ENCODE data around the gene DEK.
"Not testable (repeated sequence)": the region's sequence is repeated elsewhere in the genome, so short reads cannot be mapped to it uniquely, and the experiment has no call there.

Gene DEK

DNA sequence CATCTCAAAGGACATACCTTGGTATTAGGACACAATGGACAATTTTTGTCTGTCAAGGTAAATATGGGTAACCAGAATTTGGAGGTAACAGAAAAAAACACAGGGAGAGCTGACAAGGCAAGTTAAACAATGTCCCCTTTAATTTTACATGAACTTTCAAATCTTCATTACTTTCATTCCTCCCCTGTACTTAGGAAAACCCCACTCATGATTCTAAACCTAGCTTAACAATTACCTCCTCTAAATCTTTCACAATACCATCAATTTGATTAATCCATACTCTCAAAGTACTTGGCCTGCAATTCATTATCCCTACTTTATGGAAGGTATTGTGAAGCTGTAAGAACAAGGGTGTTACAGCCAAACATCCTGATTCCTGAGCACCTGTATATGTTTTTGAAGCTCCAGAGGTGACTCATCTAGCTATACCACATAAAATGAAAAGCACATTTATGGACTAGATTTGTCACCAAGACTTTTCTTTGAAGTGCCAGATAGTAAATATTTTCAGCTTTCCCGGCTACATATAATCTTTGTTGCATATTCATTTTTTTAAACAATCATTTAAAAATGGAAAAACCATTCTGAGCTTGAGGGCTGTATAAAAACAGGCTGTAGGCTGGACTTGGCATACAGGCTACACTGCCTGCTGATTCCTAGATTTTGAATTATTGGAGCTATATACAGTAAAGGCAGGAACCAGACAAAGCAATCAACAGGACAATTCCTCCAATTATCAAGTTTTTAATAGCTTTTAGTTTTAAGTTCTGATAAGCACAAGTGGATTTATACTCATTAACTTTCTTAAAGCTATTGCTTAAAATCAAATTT lies 22.9 kb downstream of the DEK start:
- Histone ChIP-seq H3K4me3 (ENCODE audit: low read depth in 1 of 2, low read length in 2 of 2) (no peak overlapping the region), H3K4me1 (ENCODE audit: control insufficient read depth in 1 of 2, insufficient read depth in 2 of 2, low read length in 2 of 2) (peaks cover 0 to 13% of the 10 kb centered on the region in 2 donors), H3K9ac (ENCODE audit: low read depth in 1 of 2, low read length in 2 of 2) (no peak overlapping the region), H3K9me3 (ENCODE audit: control insufficient read depth in 1 of 2, low read length in 2 of 2) (no peaks in the 10 kb centered on the region), H3K36me3 (ENCODE audit: control insufficient read depth in 1 of 2, insufficient read depth in 2 of 2, low read length in 2 of 2) (peaks cover 15 to 57% of the 10 kb centered on the region in 2 donors), H3K27ac (ENCODE audit: low read depth, low read length) (no peak overlapping the region), H3K27me3 (ENCODE audit: control insufficient read depth in 1 of 2, insufficient read depth in 2 of 2, low read length in 2 of 2) (no peaks in the 10 kb centered on the region)

DNA sequence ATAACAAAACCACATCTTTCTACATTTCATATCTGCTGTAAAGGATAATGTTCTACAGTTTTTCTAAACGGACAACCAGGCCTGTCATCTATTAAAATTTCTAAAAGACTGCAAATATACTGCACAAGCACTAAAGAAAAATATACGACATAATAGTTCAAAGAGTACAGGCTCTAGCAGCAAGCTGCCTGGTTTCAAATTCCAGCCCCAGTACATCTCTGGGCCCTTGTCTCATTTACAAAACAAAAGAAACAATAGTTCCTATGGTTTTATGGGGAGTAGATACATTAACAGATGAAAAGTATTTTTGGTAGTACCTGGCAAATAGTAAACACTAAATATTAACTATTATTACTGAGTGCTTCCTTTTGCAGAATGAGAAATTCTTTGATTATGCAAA lies 24.1 kb downstream of the DEK start:
- H3K27ac ChIP-seq (ENCODE audit: low read depth, low read length): no peak overlapping the region
- no peaks in the 10 kb centered on the region for H3K9me3 ChIP-seq (ENCODE audit: control insufficient read depth in 1 of 2, low read length in 2 of 2)
- peaks cover 0 to 7% of the 10 kb centered on the region in 2 donors for H3K4me1 ChIP-seq (ENCODE audit: control insufficient read depth in 1 of 2, insufficient read depth in 2 of 2, low read length in 2 of 2)
- H3K9ac ChIP-seq (ENCODE audit: low read depth in 1 of 2, low read length in 2 of 2): no peak overlapping the region
- H3K36me3 ChIP-seq (ENCODE audit: control insufficient read depth in 1 of 2, insufficient read depth in 2 of 2, low read length in 2 of 2): peaks cover 14 to 58% of the 10 kb centered on the region in 2 donors
- H3K27me3 ChIP-seq (ENCODE audit: control insufficient read depth in 1 of 2, insufficient read depth in 2 of 2, low read length in 2 of 2): no peaks in the 10 kb centered on the region
- no peak overlapping the region for H3K4me3 ChIP-seq (ENCODE audit: low read depth in 1 of 2, low read length in 2 of 2)

DNA sequence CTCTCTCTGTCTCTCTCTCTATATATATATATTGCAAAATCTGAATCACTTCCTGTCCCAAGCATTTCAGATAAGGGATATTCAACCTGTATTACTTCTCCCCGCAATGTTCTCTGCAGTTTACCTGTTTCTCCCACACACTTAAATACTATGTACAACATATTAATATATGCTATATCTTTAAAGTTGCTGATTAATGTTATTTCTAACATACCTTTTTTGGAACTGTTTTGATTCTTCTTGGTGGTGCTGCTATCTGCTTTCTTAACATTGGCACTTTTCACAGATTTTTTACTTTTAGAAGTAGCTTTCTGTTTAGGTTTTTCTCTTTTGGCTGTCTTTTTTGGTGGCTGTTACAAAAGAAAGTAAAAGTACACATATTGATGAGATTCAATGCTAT lies 27.2 kb downstream of the DEK start:
- Histone ChIP-seq H3K4me3 (ENCODE audit: low read depth in 1 of 2, low read length in 2 of 2) (no peak overlapping the region), H3K9me3 (ENCODE audit: control insufficient read depth in 1 of 2, low read length in 2 of 2) (no peaks in the 10 kb centered on the region), H3K27ac (ENCODE audit: low read depth, low read length) (no peak overlapping the region), H3K4me1 (ENCODE audit: control insufficient read depth in 1 of 2, insufficient read depth in 2 of 2, low read length in 2 of 2) (no peaks in the 10 kb centered on the region), H3K36me3 (ENCODE audit: control insufficient read depth in 1 of 2, insufficient read depth in 2 of 2, low read length in 2 of 2) (peaks cover 16 to 50% of the 10 kb centered on the region in 2 donors), H3K27me3 (ENCODE audit: control insufficient read depth in 1 of 2, insufficient read depth in 2 of 2, low read length in 2 of 2) (no peaks in the 10 kb centered on the region), H3K9ac (ENCODE audit: low read depth in 1 of 2, low read length in 2 of 2) (no peak overlapping the region)

DNA sequence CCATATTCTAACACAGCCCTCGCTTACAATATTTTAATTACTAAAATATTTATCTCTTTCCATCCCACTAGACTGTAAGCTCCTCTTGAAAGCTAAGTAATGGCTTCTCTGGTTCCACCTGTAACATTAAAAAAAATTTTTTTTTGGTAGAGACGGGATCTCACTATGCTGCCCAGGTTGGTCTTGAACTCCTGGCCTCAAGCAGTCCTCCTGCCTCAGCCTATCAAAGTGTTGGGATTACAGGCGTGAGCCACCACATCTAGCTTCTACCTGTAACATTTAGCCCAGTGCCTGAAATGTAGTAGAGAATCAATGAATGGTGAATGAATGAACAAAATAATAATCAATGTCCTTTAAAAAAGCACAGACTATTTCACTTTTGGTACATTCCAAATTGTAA lies 28.8 kb downstream of the DEK start:
- Histone ChIP-seq H3K27me3 (ENCODE audit: control insufficient read depth in 1 of 2, insufficient read depth in 2 of 2, low read length in 2 of 2) (no peaks in the 10 kb centered on the region), H3K9ac (ENCODE audit: low read depth in 1 of 2, low read length in 2 of 2) (no peak overlapping the region), H3K9me3 (ENCODE audit: control insufficient read depth in 1 of 2, low read length in 2 of 2) (no peaks in the 10 kb centered on the region), H3K36me3 (ENCODE audit: control insufficient read depth in 1 of 2, insufficient read depth in 2 of 2, low read length in 2 of 2) (peaks cover 14 to 46% of the 10 kb centered on the region in 2 donors), H3K27ac (ENCODE audit: low read depth, low read length) (no peak overlapping the region), H3K4me1 (ENCODE audit: control insufficient read depth in 1 of 2, insufficient read depth in 2 of 2, low read length in 2 of 2) (no peaks in the 10 kb centered on the region), H3K4me3 (ENCODE audit: low read depth in 1 of 2, low read length in 2 of 2) (no peak overlapping the region)

DNA sequence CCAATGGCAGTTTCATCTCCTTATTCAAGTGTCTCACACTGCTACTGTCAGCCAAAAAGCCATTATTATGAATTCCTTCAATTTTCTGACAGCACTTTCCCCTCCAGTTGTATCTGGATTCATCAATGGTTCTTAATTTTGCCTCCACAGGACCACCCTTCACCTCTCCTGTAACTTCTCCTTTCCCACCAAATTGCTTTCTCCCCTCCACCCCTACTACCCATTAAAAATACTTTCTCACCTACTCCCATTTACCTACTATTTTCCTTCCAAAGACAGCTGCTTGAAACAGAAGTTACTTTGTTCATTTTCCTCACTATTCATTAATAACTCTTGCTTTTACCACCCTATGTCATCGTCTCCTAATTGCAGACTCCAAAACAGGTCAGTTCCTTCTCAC lies 29.8 kb downstream of the DEK start:
- no peaks in the 10 kb centered on the region for H3K9me3 ChIP-seq (ENCODE audit: control insufficient read depth in 1 of 2, low read length in 2 of 2)
- H3K27me3 ChIP-seq (ENCODE audit: control insufficient read depth in 1 of 2, insufficient read depth in 2 of 2, low read length in 2 of 2): no peaks in the 10 kb centered on the region
- H3K36me3 ChIP-seq (ENCODE audit: control insufficient read depth in 1 of 2, insufficient read depth in 2 of 2, low read length in 2 of 2): peaks cover 14 to 46% of the 10 kb centered on the region in 2 donors
- no peak overlapping the region for H3K9ac ChIP-seq (ENCODE audit: low read depth in 1 of 2, low read length in 2 of 2)
- no peak overlapping the region for H3K27ac ChIP-seq (ENCODE audit: low read depth, low read length)
- no peak overlapping the region for H3K4me3 ChIP-seq (ENCODE audit: low read depth in 1 of 2, low read length in 2 of 2)
- no peaks in the 10 kb centered on the region for H3K4me1 ChIP-seq (ENCODE audit: control insufficient read depth in 1 of 2, insufficient read depth in 2 of 2, low read length in 2 of 2)

DNA sequence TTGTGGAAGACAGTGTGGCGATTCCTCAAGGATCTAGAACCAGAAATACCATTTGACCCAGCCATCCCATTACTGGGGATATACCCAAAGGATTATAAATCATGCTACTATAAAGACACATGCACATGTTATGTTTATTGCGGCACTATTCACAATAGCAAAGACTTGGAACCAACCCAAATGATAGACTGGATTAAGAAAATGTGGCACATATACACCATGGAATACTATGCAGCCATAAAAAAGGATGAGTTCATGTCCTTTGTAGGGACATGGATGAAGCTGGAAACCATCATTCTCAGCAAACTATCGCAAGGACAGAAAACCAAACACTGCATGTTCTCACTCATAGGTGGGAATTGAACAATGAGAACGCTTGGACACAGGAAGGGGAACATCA lies 30.6 kb downstream of the DEK start:
- H3K9me3 ChIP-seq (ENCODE audit: control insufficient read depth in 1 of 2, low read length in 2 of 2); H3K4me1 ChIP-seq (ENCODE audit: control insufficient read depth in 1 of 2, insufficient read depth in 2 of 2, low read length in 2 of 2); H3K27ac ChIP-seq (ENCODE audit: low read depth, low read length); H3K9ac ChIP-seq (ENCODE audit: low read depth in 1 of 2, low read length in 2 of 2); H3K4me3 ChIP-seq (ENCODE audit: low read depth in 1 of 2, low read length in 2 of 2); H3K27me3 ChIP-seq (ENCODE audit: control insufficient read depth in 1 of 2, insufficient read depth in 2 of 2, low read length in 2 of 2): not testable (repeated sequence)
- H3K36me3 ChIP-seq (ENCODE audit: control insufficient read depth in 1 of 2, insufficient read depth in 2 of 2, low read length in 2 of 2): peaks cover 14 to 42% of the 10 kb centered on the region in 2 donors

DNA sequence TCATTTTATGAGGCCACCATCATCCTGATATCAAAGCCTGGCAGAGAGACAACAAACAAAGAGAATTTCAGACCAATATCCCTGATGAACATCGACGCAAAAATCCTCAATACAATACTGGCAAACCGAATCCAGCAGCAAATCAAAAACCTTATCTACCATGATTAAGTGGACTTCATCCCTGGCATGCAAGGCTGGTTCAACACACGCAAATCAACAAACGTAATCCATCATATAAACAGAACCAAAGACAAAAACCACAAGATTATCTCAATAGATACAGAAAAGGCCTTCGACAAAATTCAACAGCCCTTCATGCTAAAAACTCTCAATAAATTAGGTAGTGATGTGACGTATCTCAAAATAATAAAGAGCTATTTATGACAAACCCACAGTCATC lies 32.5 kb downstream of the DEK start:
- H3K4me3 ChIP-seq (ENCODE audit: low read depth in 1 of 2, low read length in 2 of 2); H3K27me3 ChIP-seq (ENCODE audit: control insufficient read depth in 1 of 2, insufficient read depth in 2 of 2, low read length in 2 of 2); H3K4me1 ChIP-seq (ENCODE audit: control insufficient read depth in 1 of 2, insufficient read depth in 2 of 2, low read length in 2 of 2); H3K9ac ChIP-seq (ENCODE audit: low read depth in 1 of 2, low read length in 2 of 2); H3K27ac ChIP-seq (ENCODE audit: low read depth, low read length); H3K9me3 ChIP-seq (ENCODE audit: control insufficient read depth in 1 of 2, low read length in 2 of 2): not testable (repeated sequence)
- H3K36me3 ChIP-seq (ENCODE audit: control insufficient read depth in 1 of 2, insufficient read depth in 2 of 2, low read length in 2 of 2): peaks cover 24 to 44% of the 10 kb centered on the region in 2 donors

DNA sequence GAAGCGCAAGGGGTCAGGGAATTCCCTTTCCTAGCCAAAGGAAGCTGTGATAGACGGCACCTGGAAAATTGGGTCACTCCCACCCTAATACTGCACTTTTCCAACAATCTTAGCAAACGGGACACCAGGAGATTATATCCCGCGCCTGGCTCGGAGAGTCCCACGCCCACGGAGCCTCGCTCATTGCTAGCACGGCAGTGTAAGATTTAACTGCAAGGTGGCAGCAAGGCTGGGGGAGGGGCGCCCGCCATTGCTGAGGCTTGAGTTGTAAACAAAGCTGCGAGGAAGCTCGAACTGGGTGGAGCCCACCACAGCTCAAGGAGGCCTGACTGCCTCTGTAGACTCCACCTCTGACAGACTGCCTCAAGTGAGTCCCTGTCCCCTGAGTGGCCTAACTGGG lies 35.7 kb downstream of the DEK start:
- not testable (repeated sequence) for H3K9me3 ChIP-seq (ENCODE audit: control insufficient read depth in 1 of 2, low read length in 2 of 2); H3K27ac ChIP-seq (ENCODE audit: low read depth, low read length); H3K9ac ChIP-seq (ENCODE audit: low read depth in 1 of 2, low read length in 2 of 2); H3K27me3 ChIP-seq (ENCODE audit: control insufficient read depth in 1 of 2, insufficient read depth in 2 of 2, low read length in 2 of 2); H3K4me3 ChIP-seq (ENCODE audit: low read depth in 1 of 2, low read length in 2 of 2); H3K4me1 ChIP-seq (ENCODE audit: control insufficient read depth in 1 of 2, insufficient read depth in 2 of 2, low read length in 2 of 2)
- H3K36me3 ChIP-seq (ENCODE audit: control insufficient read depth in 1 of 2, insufficient read depth in 2 of 2, low read length in 2 of 2): peaks cover 16 to 50% of the 10 kb centered on the region in 2 donors

DNA sequence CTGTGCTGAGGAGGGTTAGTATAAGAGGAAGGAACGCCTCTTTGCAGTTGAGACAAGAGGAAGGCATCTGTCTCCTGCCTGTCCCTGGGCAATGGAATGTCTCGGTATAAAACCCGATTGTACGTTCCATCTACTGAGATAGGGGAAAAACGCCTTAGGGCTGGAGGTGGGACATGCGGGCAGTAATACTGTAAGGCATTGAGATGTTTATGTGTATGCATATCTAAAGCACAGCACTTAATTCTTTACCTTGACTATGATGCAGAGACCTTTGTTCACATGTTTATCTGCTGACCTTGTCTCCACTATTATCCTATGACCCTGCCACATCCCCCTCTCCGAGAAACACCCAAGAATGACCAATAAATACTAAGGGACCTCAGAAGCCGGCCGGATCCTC lies 37.2 kb downstream of the DEK start:
- not testable (repeated sequence) for H3K9ac ChIP-seq (ENCODE audit: low read depth in 1 of 2, low read length in 2 of 2); H3K27ac ChIP-seq (ENCODE audit: low read depth, low read length); H3K27me3 ChIP-seq (ENCODE audit: control insufficient read depth in 1 of 2, insufficient read depth in 2 of 2, low read length in 2 of 2); H3K4me3 ChIP-seq (ENCODE audit: low read depth in 1 of 2, low read length in 2 of 2); H3K9me3 ChIP-seq (ENCODE audit: control insufficient read depth in 1 of 2, low read length in 2 of 2); H3K4me1 ChIP-seq (ENCODE audit: control insufficient read depth in 1 of 2, insufficient read depth in 2 of 2, low read length in 2 of 2)
- peaks cover 16 to 61% of the 10 kb centered on the region in 2 donors for H3K36me3 ChIP-seq (ENCODE audit: control insufficient read depth in 1 of 2, insufficient read depth in 2 of 2, low read length in 2 of 2)

DNA sequence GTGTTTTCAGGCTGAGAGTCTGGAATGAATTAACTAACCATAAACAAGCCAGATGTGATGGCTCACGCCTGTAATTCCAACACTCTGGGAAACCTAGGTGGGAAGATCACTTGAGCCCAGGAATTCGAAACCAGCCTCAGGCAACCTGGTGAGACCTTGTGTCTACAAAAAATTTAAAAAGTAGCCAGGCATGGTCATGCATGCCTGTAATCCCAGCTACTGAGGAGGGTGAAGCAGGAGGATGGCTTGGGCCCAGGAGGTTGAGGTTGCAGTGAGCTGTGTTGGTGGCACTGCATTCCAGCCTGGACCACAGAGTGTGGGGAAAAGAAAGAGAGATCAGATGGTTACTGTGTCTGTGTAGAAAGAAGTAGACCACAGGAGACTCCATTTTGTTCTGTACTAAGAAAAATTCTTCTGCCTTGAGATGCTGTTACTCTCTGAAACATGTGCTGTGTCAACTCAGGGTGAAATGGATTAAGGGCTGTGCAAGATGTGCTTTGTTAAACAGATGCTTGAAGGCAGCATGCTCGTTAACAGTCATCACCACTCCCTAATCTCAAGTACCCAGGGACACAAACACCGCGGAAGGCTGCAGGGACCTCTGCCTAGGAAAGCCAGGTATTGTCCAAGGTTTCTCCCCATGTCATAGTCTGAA lies 37.8 kb downstream of the DEK start:
- not testable (repeated sequence) for H3K9ac ChIP-seq (ENCODE audit: low read depth in 1 of 2, low read length in 2 of 2); H3K9me3 ChIP-seq (ENCODE audit: control insufficient read depth in 1 of 2, low read length in 2 of 2); H3K27me3 ChIP-seq (ENCODE audit: control insufficient read depth in 1 of 2, insufficient read depth in 2 of 2, low read length in 2 of 2); H3K27ac ChIP-seq (ENCODE audit: low read depth, low read length); H3K4me3 ChIP-seq (ENCODE audit: low read depth in 1 of 2, low read length in 2 of 2); H3K4me1 ChIP-seq (ENCODE audit: control insufficient read depth in 1 of 2, insufficient read depth in 2 of 2, low read length in 2 of 2)
- H3K36me3 ChIP-seq (ENCODE audit: control insufficient read depth in 1 of 2, insufficient read depth in 2 of 2, low read length in 2 of 2): peaks cover 21 to 67% of the 10 kb centered on the region in 2 donors

All from duodenal mucosa (tissue), 2 donors.